Stimulated activated naive CD8-positive, alpha-beta T cell treated with anti-CD3 and anti-CD28 coated beads, Interleukin-15, Interleukin-2, amounts not matched to agents 100 ng/mL and 50 ng/mL, for 24 hours (primary cell): ENCODE results near the gene RPS6KB1.
"Not testable (repeated sequence)": the region's sequence is repeated elsewhere in the genome, so short reads cannot be mapped to it uniquely, and the experiment has no call there.

Source experiments
- H3K27ac Mint-ChIP-seq: one replicate; pipeline ENCODE4 v1.8.0; 2021; ENCODE audit warnings: mild to moderate bottlenecking, mixed read lengths
- H3K27me3 Mint-ChIP-seq: one replicate; pipeline ENCODE4 v1.8.0; 2021; ENCODE audit warnings: mixed read lengths
- H3K36me3 Mint-ChIP-seq: one replicate; pipeline ENCODE4 v1.8.0; 2021; ENCODE audit warnings: low read depth, mixed read lengths
- H3K4me1 Mint-ChIP-seq: one replicate; pipeline ENCODE4 v1.8.0; 2021; ENCODE audit warnings: low read depth, mixed read lengths
- H3K4me3 Mint-ChIP-seq: one replicate; pipeline ENCODE4 v1.8.0; 2021; ENCODE audit warnings: mild to moderate bottlenecking, mixed read lengths
- H3K9me3 Mint-ChIP-seq: one replicate; pipeline ENCODE4 v1.8.0; 2021; ENCODE audit warnings: mixed read lengths

The RPS6KB1 gene

GRCh38 chr17:59892924-59893675 lies at the start of gene RPS6KB1, which contains the start of gene TUBD1:
RPS6KB1 (plus strand) TSS chr17:59893121; CDS start chr17:59893185, 64 bp downstream.
TUBD1 (minus strand) TSS chr17:59892943; CDS start chr17:59891002, 1,941 bp downstream.
- Mint-ChIP-seq H3K27ac (peak within 1 kb of the TSS; percentile 99), H3K36me3 (peaks cover 11% of the 10 kb centered on the region), H3K9me3 (no peaks in the 10 kb centered on the region), H3K4me3 (peak within 1 kb of the TSS; percentile 96), H3K4me1 (peaks cover 65% of the 10 kb centered on the region), H3K27me3 (no peaks in the 10 kb centered on the region)

- Mint-ChIP-seq H3K27me3 (no peaks in the 10 kb centered on the region), H3K4me3 (peak overlapping the region; percentile 98), H3K36me3 (peaks cover 33% of the 10 kb centered on the region), H3K27ac (peak overlapping the region; percentile 90), H3K9me3 (no peaks in the 10 kb centered on the region), H3K4me1 (peaks cover 96% of the 10 kb centered on the region)
These were observed 47.9 kb upstream of the RPS6KB1 start for GRCh38 chr17:59844884-59845594.

- Mint-ChIP-seq H3K27me3 (no peaks in the 10 kb centered on the region), H3K4me1 (peaks cover 88% of the 10 kb centered on the region), H3K36me3 (peaks cover 26% of the 10 kb centered on the region), H3K9me3 (no peaks in the 10 kb centered on the region), H3K27ac (peak overlapping the region; percentile 90), H3K4me3 (peak overlapping the region; percentile 98)
These were observed 47.1 kb upstream of the RPS6KB1 start for GRCh38 chr17:59845595-59846393.

GRCh38 chr17:59846394-59847165 lies 46.3 kb upstream of the RPS6KB1 start:
- Mint-ChIP-seq H3K36me3 (peaks cover 18% of the 10 kb centered on the region), H3K4me3 (peak overlapping the region; percentile 98)

GRCh38 chr17:59848385-59848668 lies 44.6 kb upstream of the RPS6KB1 start:
- H3K36me3 Mint-ChIP-seq: peaks cover under 1% of the 10 kb centered on the region
- no peak overlapping the region for H3K4me3 Mint-ChIP-seq
- H3K27me3 Mint-ChIP-seq: no peaks in the 10 kb centered on the region
- peak overlapping the region; percentile 56 for H3K27ac Mint-ChIP-seq
- H3K4me1 Mint-ChIP-seq: peaks cover 74% of the 10 kb centered on the region
- H3K9me3 Mint-ChIP-seq: no peaks in the 10 kb centered on the region

More at GRCh38 chr17:59846394-59847165, 46.3 kb upstream of the RPS6KB1 start:
- Mint-ChIP-seq H3K27me3 (no peaks in the 10 kb centered on the region), H3K4me1 (peaks cover 80% of the 10 kb centered on the region), H3K27ac (peak overlapping the region; percentile 90), H3K9me3 (no peaks in the 10 kb centered on the region)

GRCh38 chr17:59848778-59849177 lies 44.1 kb upstream of the RPS6KB1 start:
- peak overlapping the region; percentile 30 for H3K4me3 Mint-ChIP-seq
- no peaks in the 10 kb centered on the region for H3K9me3 Mint-ChIP-seq
- H3K27me3 Mint-ChIP-seq: no peaks in the 10 kb centered on the region
- no peaks in the 10 kb centered on the region for H3K36me3 Mint-ChIP-seq
- H3K27ac Mint-ChIP-seq: peak overlapping the region; percentile 56
- H3K4me1 Mint-ChIP-seq: peaks cover 73% of the 10 kb centered on the region

- H3K36me3 Mint-ChIP-seq, H3K27ac Mint-ChIP-seq, H3K4me3 Mint-ChIP-seq, H3K27me3 Mint-ChIP-seq, H3K9me3 Mint-ChIP-seq: not testable (repeated sequence)
- H3K4me1 Mint-ChIP-seq: peaks cover 59% of the 10 kb centered on the region
These were observed 42.6 kb upstream of the RPS6KB1 start for GRCh38 chr17:59850311-59850710.

- H3K36me3 Mint-ChIP-seq: no peaks in the 10 kb centered on the region
- peaks cover 49% of the 10 kb centered on the region for H3K4me1 Mint-ChIP-seq
- H3K27ac Mint-ChIP-seq: no peak overlapping the region
- no peaks in the 10 kb centered on the region for H3K27me3 Mint-ChIP-seq
- no peak overlapping the region for H3K4me3 Mint-ChIP-seq
- H3K9me3 Mint-ChIP-seq: no peaks in the 10 kb centered on the region
These were observed 41.2 kb upstream of the RPS6KB1 start for GRCh38 chr17:59851439-59852375.

- not testable (repeated sequence) for H3K9me3 Mint-ChIP-seq, H3K36me3 Mint-ChIP-seq, H3K27me3 Mint-ChIP-seq, H3K4me3 Mint-ChIP-seq
- Mint-ChIP-seq H3K4me1 (peaks cover 44% of the 10 kb centered on the region), H3K27ac (peak overlapping the region; percentile 75)
These were observed 40.1 kb upstream of the RPS6KB1 start for GRCh38 chr17:59852847-59853167.

- Mint-ChIP-seq H3K4me3 (no peak overlapping the region), H3K27ac (peak overlapping the region; percentile 75), H3K27me3 (no peaks in the 10 kb centered on the region), H3K36me3 (no peaks in the 10 kb centered on the region), H3K4me1 (peaks cover 42% of the 10 kb centered on the region), H3K9me3 (no peaks in the 10 kb centered on the region)
These were observed 39.6 kb upstream of the RPS6KB1 start for GRCh38 chr17:59853168-59853918.

- not testable (repeated sequence) for H3K36me3 Mint-ChIP-seq, H3K9me3 Mint-ChIP-seq, H3K27me3 Mint-ChIP-seq, H3K27ac Mint-ChIP-seq, H3K4me3 Mint-ChIP-seq
- H3K4me1 Mint-ChIP-seq: peaks cover 42% of the 10 kb centered on the region
These were observed 38.8 kb upstream of the RPS6KB1 start for GRCh38 chr17:59853919-59854729.

GRCh38 chr17:59856859-59857794 lies 35.8 kb upstream of the RPS6KB1 start:
- no peak overlapping the region for H3K4me3 Mint-ChIP-seq
- peaks cover 4% of the 10 kb centered on the region for H3K36me3 Mint-ChIP-seq
- H3K27me3 Mint-ChIP-seq: no peaks in the 10 kb centered on the region
- H3K4me1 Mint-ChIP-seq: peaks cover 35% of the 10 kb centered on the region
- no peaks in the 10 kb centered on the region for H3K9me3 Mint-ChIP-seq
- no peak overlapping the region for H3K27ac Mint-ChIP-seq
